K562 (cell line): ENCODE data around the gene TNK2. TPM values are rescaled to one million over a fixed set of nuclear protein-coding genes. Genes with fewer than 3 reads are reported as not detected.

Experiments
- ARNT ChIP-seq, 2 experiments: fragments of 450-650 bp; IDR thresholded peaks; 2 replicates each; pipeline ENCODE4 v1.6.1; 2016; ENCODE audit warnings: mild to moderate bottlenecking in 1 of 2
- CTBP1 ChIP-seq: fragments of 450-650 bp; IDR thresholded peaks from 2 replicates; pipeline ENCODE4 v1.6.1; 2016; ENCODE audit warnings: borderline replicate concordance
- HCFC1 ChIP-seq: IDR thresholded peaks from 2 replicates; pipeline ENCODE4 v1.6.1; 2012; ENCODE audit warnings: low read depth, low read length, improper control_type of control experiment
- MAFF ChIP-seq: IDR thresholded peaks from 2 replicates; pipeline ENCODE4 v1.6.1; 2012; ENCODE audit warnings: low read length, improper control_type of control experiment
- MYC ChIP-seq, 2 experiments: fragments of 250-450 bp in 1 of 2; sonication (Bioruptor Pico) in 1 of 2; IDR thresholded peaks; 2 replicates each; pipeline versions ENCODE4 v1.5.1 to v1.6.1; 2012 to 2021; ENCODE audit warnings: low read depth in 2 of 2, borderline replicate concordance in 1 of 2, improper control_type of control experiment in 1 of 2, low read length in 1 of 2, mild to moderate bottlenecking in 1 of 2, moderate library complexity in 1 of 2
- NFRKB ChIP-seq: fragments of 450-650 bp; IDR thresholded peaks from 2 replicates; pipeline ENCODE4 v1.6.1; 2016; ENCODE audit warnings: low read depth
- NRF1 ChIP-seq, 2 experiments: fragments of 450-650 bp; IDR thresholded peaks in 1 of 2; conservative IDR thresholded peaks in 1 of 2; 2 replicates each; pipeline ENCODE4 v1.6.1; 2014; ENCODE audit warnings: mild to moderate bottlenecking in 2 of 2
- RAD21 ChIP-seq, 2 experiments: fragments of 250-450 bp in 1 of 2; fragments of 450-650 bp in 1 of 2; sonication (Bioruptor Pico) in 1 of 2; formaldehyde crosslinking in 1 of 2; IDR thresholded peaks in 1 of 2; conservative IDR thresholded peaks in 1 of 2; 2 replicates each; pipeline versions ENCODE4 v1.4.0 to v1.8.0; 2020 to 2022; ENCODE audit warnings: mild to moderate bottlenecking in 2 of 2, moderate library complexity in 1 of 2
- THAP12 ChIP-seq: fragments of 250-450 bp; sonication (Bioruptor Pico); IDR thresholded peaks from 2 replicates; pipeline ENCODE4 v1.9.0; 2021; ENCODE audit warnings: mild to moderate bottlenecking, inconsistent platforms
- THRA ChIP-seq: fragments of 450-650 bp; IDR thresholded peaks from 2 replicates; pipeline ENCODE4 v1.6.1; 2017; ENCODE audit warnings: mild to moderate bottlenecking, moderate library complexity
- ZBTB33 ChIP-seq: sonication (generic); formaldehyde crosslinking; IDR thresholded peaks from 2 replicates; pipeline ENCODE4 v1.8.1; 2023; ENCODE audit warnings: mild to moderate bottlenecking, missing genetic modification reagents
- ZNF407 ChIP-seq: fragments of 450-650 bp; IDR thresholded peaks from 2 replicates; pipeline ENCODE4 v1.6.1; 2016; ENCODE audit warnings: low read depth
- polyA plus RNA-seq, 8 experiments: library from polyadenylated mRNA; depleted of rRNA in 4 of 8; stranded (reverse) in 5 of 8; unstranded in 3 of 8; fragments of >200 nt; fragmentation: Nextera tagmentation in 2 of 8; fragmentation: Illumina TruSeq in 1 of 8; extraction: Ambion mirVana in 2 of 8; extraction: Trizol in 1 of 8; gene quantifications; 2 replicates each; pipeline versions ENCODE4 v1.2.1 to v1.2.3, GENCODE V29; 2011 to 2014; ENCODE audit warnings: inconsistent platforms in 1 of 8, missing spikeins in 1 of 8
- total RNA-seq, 7 experiments: library from RNA; depleted of rRNA in 6 of 7; stranded (reverse); fragments of >200 nt in 6 of 7; fragmentation: Illumina TruSeq in 2 of 7; extraction: Trizol in 2 of 7; gene quantifications; 2 replicates each; pipeline versions ENCODE4 v1.2.1 to v1.2.3, GENCODE V29; 2011 to 2021; ENCODE audit warnings: low replicate concordance in 1 of 7

Gene TNK2
- total and polyA plus RNA-seq, 9 of the 15 experiments (the other 6 are each of a cell fraction or from before 2014, with no cell fraction given) = 0.03 to 33.8 (median 6.5) TPM

- TF ChIP-seq ZBTB33 (peak; percentile 92), RAD21 (CRISPR knock-in tag; conservative IDR thresholded peaks at IDR 0.05 in 1 of 2, IDR thresholded peaks at IDR 0.05 in 1 of 2) (peak; percentile 99 to 100), NRF1 (conservative IDR thresholded peaks at IDR 0.05 in 1 of 2, IDR thresholded peaks at IDR 0.05 in 1 of 2) (peak; percentile 56 to 63), MYC (IDR thresholded peaks at IDR 0.05; ENCODE audit: low read depth, low read length) (peak; percentile 66), MYC (CRISPR knock-in tag; IDR thresholded peaks at IDR 0.05; ENCODE audit: borderline replicate concordance, low read depth) (no peak), HCFC1 (peak; percentile 40; the same call in 1 of the 2 replicates), CTBP1 (peak; percentile 84), NFRKB (no peak), ZNF407 (no peak), THAP12 (CRISPR knock-in tag) (0 out of 2 replicates have a peak, but pooled peaks have one; percentile 29), MAFF (no peak), THRA (no peak), ARNT (IDR thresholded peaks at IDR 0.05) (peak in 1 of 2 experiments; percentile 71; a peak in 1 of 4 replicates)
Observed at GRCh38 chr3:195850857-195851543, 57.4 kb downstream of the TNK2 start (continued).
